Osteoblast (primary cell): ENCODE measurements around the gene SGCD. TPM values are rescaled to one million over a fixed set of nuclear protein-coding genes. Genes with fewer than 3 reads are reported as not detected.
"Not testable (repeated sequence)": the region's sequence is repeated elsewhere in the genome, so short reads cannot be mapped to it uniquely, and the experiment has no call there.

Source experiments
- DNase-seq: peaks from one replicate; pipeline ENCODE4 v3.0.0; 2011; ENCODE audit warnings: low spot score, mixed read lengths; ENCODE audit not compliant: insufficient read length; ENCODE audit errors: missing footprints
- H2AFZ ChIP-seq: 2 replicates; pipeline ENCODE4 v1.6.0; 2011; ENCODE audit warnings: mild to moderate bottlenecking, low read length
- H3K27ac ChIP-seq: 2 replicates; pipeline ENCODE4 v1.5.1; 2011; ENCODE audit warnings: mild to moderate bottlenecking, low read depth, low read length, moderate library complexity
- H3K27me3 ChIP-seq: 2 replicates; pipeline ENCODE4 v1.6.0; 2012; ENCODE audit warnings: mild to moderate bottlenecking, control low read depth, inconsistent platforms, low read length, moderate library complexity; ENCODE audit not compliant: insufficient read depth
- H3K36me3 ChIP-seq: 2 replicates; pipeline ENCODE4 v1.5.1; 2011; ENCODE audit warnings: mild to moderate bottlenecking, low read length, control low read depth, moderate library complexity; ENCODE audit not compliant: insufficient read depth
- H3K4me1 ChIP-seq: 2 replicates; pipeline ENCODE4 v1.5.1; 2011; ENCODE audit warnings: mild to moderate bottlenecking, low read length, control low read depth, moderate library complexity; ENCODE audit not compliant: insufficient read depth
- H3K4me2 ChIP-seq: 2 replicates; pipeline ENCODE4 v1.6.0; 2011; ENCODE audit warnings: mild to moderate bottlenecking, low read length; ENCODE audit not compliant: insufficient read depth
- H3K4me3 ChIP-seq: fragments of 200-600 bp; sonication (generic); 3 replicates; pipeline ENCODE4 v1.5.1; 2012; ENCODE audit warnings: mild to moderate bottlenecking, low read length, inconsistent platforms; ENCODE audit not compliant: insufficient read depth
- H3K79me2 ChIP-seq: 2 replicates; pipeline ENCODE4 v1.6.0; 2012; ENCODE audit warnings: mild to moderate bottlenecking, low read length, control low read depth, inconsistent platforms; ENCODE audit not compliant: insufficient read depth
- H3K9me3 ChIP-seq: 2 replicates; pipeline ENCODE4 v1.5.1; 2011; ENCODE audit warnings: low read depth, low read length, control low read depth
- H4K20me1 ChIP-seq: 2 replicates; pipeline ENCODE4 v1.6.0; 2012; ENCODE audit warnings: mild to moderate bottlenecking, low read length, control low read depth; ENCODE audit not compliant: insufficient read depth
- CTCF ChIP-seq: IDR thresholded peaks from 2 replicates; pipeline ENCODE4 v1.5.1; 2011; ENCODE audit warnings: mild to moderate bottlenecking, low read depth, low read length, moderate library complexity; ENCODE audit errors: extremely low read depth
- total RNA-seq: library from RNA; depleted of rRNA; stranded (reverse); fragments of >200 nt; gene quantifications from 2 replicates; pipeline ENCODE4 v1.2.3, GENCODE V29; 2012

The SGCD gene
- total RNA-seq, 1 donor, result 27.1 TPM

GRCh38 chr5:156654444-156654843 is 327.5 kb downstream of the SGCD start:
- Histone ChIP-seq H4K20me1 (no peaks in the 10 kb centered on the region), H3K27ac (no peak overlapping the region)
- no peak for TF ChIP-seq CTCF

GRCh38 chr5:156655732-156656131 is 328.8 kb downstream of the SGCD start:
- no peaks in the 10 kb centered on the region for H3K36me3 ChIP-seq
- no peak for DNase-seq

More at GRCh38 chr5:156654444-156654843, 327.5 kb downstream of the SGCD start:
- H3K4me1 ChIP-seq, result no peaks in the 10 kb centered on the region
- no peaks in the 10 kb centered on the region for H3K27me3 ChIP-seq
- no peaks in the 10 kb centered on the region for H3K79me2 ChIP-seq
- no peak for DNase-seq
- H3K4me2 ChIP-seq, result no peak overlapping the region
- no peaks in the 10 kb centered on the region for H3K36me3 ChIP-seq
- H3K4me3 ChIP-seq, result no peak overlapping the region
- no peak overlapping the region for H2AFZ ChIP-seq
- H3K9me3 ChIP-seq, result no peaks in the 10 kb centered on the region

GRCh38 chr5:156664832-156665231 is 337.9 kb downstream of the SGCD start:
- H3K4me3 ChIP-seq, H3K4me2 ChIP-seq, H3K4me1 ChIP-seq, H3K79me2 ChIP-seq, H3K27ac ChIP-seq, H2AFZ ChIP-seq, H4K20me1 ChIP-seq, H3K27me3 ChIP-seq, DNase-seq, H3K9me3 ChIP-seq, H3K36me3 ChIP-seq: not testable (repeated sequence)

More at GRCh38 chr5:156655732-156656131, 328.8 kb downstream of the SGCD start:
- Histone ChIP-seq H3K79me2 (no peaks in the 10 kb centered on the region), H2AFZ (no peak overlapping the region), H3K4me1 (no peaks in the 10 kb centered on the region), H4K20me1 (no peaks in the 10 kb centered on the region), H3K9me3 (no peaks in the 10 kb centered on the region), H3K27ac (no peak overlapping the region), H3K4me3 (no peak overlapping the region), H3K4me2 (no peak overlapping the region), H3K27me3 (no peaks in the 10 kb centered on the region)
- no peak for TF ChIP-seq CTCF

GRCh38 chr5:156666686-156667085 is 339.7 kb downstream of the SGCD start:
- not testable (repeated sequence) for DNase-seq, H2AFZ ChIP-seq, H3K27me3 ChIP-seq, H3K27ac ChIP-seq, H3K79me2 ChIP-seq, H3K4me2 ChIP-seq, H3K4me3 ChIP-seq, H3K4me1 ChIP-seq, H4K20me1 ChIP-seq, H3K9me3 ChIP-seq, H3K36me3 ChIP-seq

- no peaks in the 10 kb centered on the region for H3K9me3 ChIP-seq
- no peaks in the 10 kb centered on the region for H3K27me3 ChIP-seq
- no peak overlapping the region for H3K4me2 ChIP-seq
- TF ChIP-seq CTCF, result no peak
- no peaks in the 10 kb centered on the region for H3K4me1 ChIP-seq
- H3K27ac ChIP-seq, result no peak overlapping the region
- H4K20me1 ChIP-seq, result no peaks in the 10 kb centered on the region
- no peaks in the 10 kb centered on the region for H3K36me3 ChIP-seq
- no peak overlapping the region for H3K4me3 ChIP-seq
- no peak overlapping the region for H2AFZ ChIP-seq
- no peaks in the 10 kb centered on the region for H3K79me2 ChIP-seq
- no peak for DNase-seq
These were observed 340.7 kb downstream of the SGCD start for GRCh38 chr5:156667616-156668015.
